WTC11 (cell line): Measurements from ENCODE around the gene DPH1. TPM values are rescaled to one million over a fixed set of nuclear protein-coding genes. Genes with fewer than 3 reads are reported as not detected.

ENCODE experiments used
- ATAC-seq: fragments of 200-7000 bp; cut with Tn5 transposase; 2 replicates; pipeline ENCODE4 v1.10.0; 2021; ENCODE audit warnings: mild to moderate bottlenecking, moderate library complexity
- CTCF ChIA-PET: fragments of 300-600 bp; sonication (Branson Sonifier 250); formaldehyde crosslinking; loops from one replicate; lab custom pipeline; 2021; ENCODE audit warnings: antibody characterized with exemption; lab: Charles Lee
- POLR2A ChIA-PET: fragments of 350-600 bp; sonication (Branson Sonifier 250); formaldehyde crosslinking; loops from one replicate; lab custom pipeline; 2021; ENCODE audit warnings: antibody characterized with exemption; lab: Charles Lee
- DNase-seq: peaks from one replicate; pipeline ENCODE4 v3.0.0; 2021; ENCODE audit warnings: low spot score
- H3K27ac Mint-ChIP-seq: 2 replicates; pipeline ENCODE4 v1.8.0; 2021; ENCODE audit warnings: mixed read lengths
- H3K27me3 Mint-ChIP-seq: 2 replicates; pipeline ENCODE4 v1.8.0; 2021; ENCODE audit warnings: low read depth, mild to moderate bottlenecking, moderate library complexity, mixed read lengths
- H3K36me3 Mint-ChIP-seq: 2 replicates; pipeline ENCODE4 v1.8.0; 2021; ENCODE audit warnings: mixed read lengths
- H3K4me1 Mint-ChIP-seq: 2 replicates; pipeline ENCODE4 v1.8.0; 2022; ENCODE audit warnings: mixed read lengths
- H3K4me3 Mint-ChIP-seq: 2 replicates; pipeline ENCODE4 v1.8.0; 2021; ENCODE audit warnings: mild to moderate bottlenecking, moderate library complexity, mixed read lengths
- H3K9me3 Mint-ChIP-seq: 2 replicates; pipeline ENCODE4 v1.8.0; 2021; ENCODE audit warnings: mixed read lengths
- AFF4 ChIP-seq: sonication (generic); formaldehyde crosslinking; IDR thresholded peaks from 2 replicates; pipeline ENCODE4 v1.8.1; 2023; ENCODE audit warnings: mild to moderate bottlenecking, missing genetic modification reagents, borderline replicate concordance
- AR ChIP-seq: fragments of 250-450 bp; sonication (Bioruptor Pico); IDR thresholded peaks from 2 replicates; pipeline ENCODE4 v1.9.0; 2021; ENCODE audit warnings: mild to moderate bottlenecking
- CTCF ChIP-seq: fragments of 200-600 bp; IDR thresholded peaks from 2 replicates; pipeline ENCODE4 v1.8.0; 2022; ENCODE audit warnings: antibody characterized with exemption
- ELF4 ChIP-seq: sonication (generic); formaldehyde crosslinking; IDR thresholded peaks from 2 replicates; pipeline ENCODE4 v1.8.1; 2022; ENCODE audit warnings: low read depth, mild to moderate bottlenecking, moderate library complexity, missing genetic modification reagents
- FOXP1 ChIP-seq: sonication (generic); formaldehyde crosslinking; IDR thresholded peaks from 2 replicates; pipeline ENCODE4 v1.8.0; 2022; ENCODE audit warnings: missing genetic modification reagents, mild to moderate bottlenecking, moderate library complexity, borderline replicate concordance
- HMGA2 ChIP-seq: fragments of 250-450 bp; sonication (Bioruptor Pico); IDR thresholded peaks from 2 replicates; pipeline ENCODE4 v1.4.0; 2021; ENCODE audit warnings: mild to moderate bottlenecking, moderate library complexity
- JUN ChIP-seq: sonication (generic); formaldehyde crosslinking; IDR thresholded peaks from 2 replicates; pipeline ENCODE4 v1.8.0; 2023; ENCODE audit warnings: mild to moderate bottlenecking, missing genetic modification reagents
- OVOL2 ChIP-seq: fragments of 250-450 bp; sonication (Bioruptor Pico); IDR thresholded peaks from 2 replicates; pipeline ENCODE4 v1.9.0; 2021; ENCODE audit warnings: mild to moderate bottlenecking, borderline replicate concordance
- TEAD1 ChIP-seq: sonication (generic); formaldehyde crosslinking; IDR thresholded peaks from 2 replicates; pipeline ENCODE4 v1.8.0; 2022; ENCODE audit warnings: mild to moderate bottlenecking, missing genetic modification reagents
- ZNF121 ChIP-seq: sonication (generic); formaldehyde crosslinking; IDR thresholded peaks from 2 replicates; pipeline ENCODE4 v1.8.0; 2023; ENCODE audit warnings: missing genetic modification reagents
- ZNF317 ChIP-seq: sonication (generic); formaldehyde crosslinking; IDR thresholded peaks from 2 replicates; pipeline ENCODE4 v1.8.1; 2023; ENCODE audit warnings: low read depth, mild to moderate bottlenecking, moderate library complexity, missing genetic modification reagents, borderline replicate concordance
- total RNA-seq: library from RNA; stranded (reverse); gene quantifications from 3 replicates; pipeline ENCODE4 v1.2.3, GENCODE V29; 2021

DPH1 gene
- total RNA-seq, 1 experiment from 2014 or later, result 43.2 TPM

GRCh38 chr17:2063261-2064146, 33.6 kb downstream of the DPH1 start:
- peaks cover 27% of the 10 kb centered on the region for H3K27me3 Mint-ChIP-seq
- POLR2A ChIA-PET, result interaction anchor here (0.5 kb wide), 1 partner anchor 1260 kb away, joined by 3 read pairs; no protein-coding TSS in a partner anchor
- peaks cover 36% of the 10 kb centered on the region for H3K4me1 Mint-ChIP-seq
- H3K36me3 Mint-ChIP-seq, result peaks cover 3% of the 10 kb centered on the region
- H3K27ac Mint-ChIP-seq, result 0 out of 2 replicates have a peak overlapping the region, but pooled peaks have one; percentile 53
- CTCF ChIA-PET, result interaction anchor here (1.1 to 11.0 kb wide), 6 partner anchors 7 to 181 kb away, joined by 3 to 96 read pairs (median 6); partner anchors contain the start of gene HIC1
- no peak for TF ChIP-seq ZNF121
- no peak for TF ChIP-seq JUN (CRISPR knock-in tag)
- no peak for TF ChIP-seq AFF4
- no peak for TF ChIP-seq ZNF317
- no peak for ATAC-seq
- DNase-seq, result no peak
- no peak overlapping the region for H3K4me3 Mint-ChIP-seq
- no peaks in the 10 kb centered on the region for H3K9me3 Mint-ChIP-seq

GRCh38 chr17:2064147-2064489, 34.2 kb downstream of the DPH1 start:
- ChIA-PET POLR2A (no interaction called here), CTCF (interaction anchor here (0.7 to 11.0 kb wide), 7 partner anchors 7 to 197 kb away, joined by 3 to 96 read pairs (median 6); partner anchors contain the start of gene HIC1)
- no peak overlapping the region for H3K27ac Mint-ChIP-seq
- ATAC-seq (no peak), DNase-seq (no peak)
- H3K27me3 Mint-ChIP-seq, result peaks cover 23% of the 10 kb centered on the region
- H3K4me3 Mint-ChIP-seq, result no peak overlapping the region
- H3K4me1 Mint-ChIP-seq, result peaks cover 36% of the 10 kb centered on the region
- H3K9me3 Mint-ChIP-seq, result no peaks in the 10 kb centered on the region
- H3K36me3 Mint-ChIP-seq, result peaks cover 3% of the 10 kb centered on the region
- no peak for TF ChIP-seq AFF4
- no peak for TF ChIP-seq HMGA2 (CRISPR knock-in tag)
- no peak for TF ChIP-seq AR (CRISPR knock-in tag)
- TF ChIP-seq OVOL2, result no peak
- TF ChIP-seq FOXP1, result no peak
- TF ChIP-seq TEAD1 (CRISPR knock-in tag), result no peak
- TF ChIP-seq ELF4 (CRISPR knock-in tag), result no peak
- no peak for TF ChIP-seq CTCF
- TF ChIP-seq, all 79 proteins: peak for 0
